IMR-90 (cell line): Measurements from ENCODE around the gene GALNT17. TPM values are rescaled to one million over a fixed set of nuclear protein-coding genes. Genes with fewer than 3 reads are reported as not detected.

ENCODE experiments used
- ATAC-seq: fragments of 200-7000 bp; cut with Tn5 transposase; 2 replicates; pipeline ENCODE4 v1.9.1; 2020; ENCODE audit warnings: low read depth, mild to moderate bottlenecking, moderate library complexity
- BruUV-seq: library from RNA; stranded (reverse); fragments of 400-500 nt; replicated peaks from 2 replicates; lab custom pipeline; 2021; lab: Mats Ljungman, UMichigan
- CTCF ChIA-PET: fragments of 300-600 bp; formaldehyde crosslinking; extraction: SDS; loops from one replicate; lab custom pipeline; 2021; ENCODE audit warnings: antibody characterized with exemption; lab: Yijun Ruan, JAX
- POLR2A ChIA-PET: fragments of 300-600 bp; sonication (Branson Sonifier 250); formaldehyde crosslinking; loops from one replicate; lab custom pipeline; 2022; ENCODE audit warnings: antibody characterized with exemption; ENCODE audit not compliant: unreplicated experiment; lab: Charles Lee
- DNase-seq: peaks from one replicate; pipeline ENCODE4 v3.0.0; 2013
- H2AFZ ChIP-seq: replicated peaks from 2 replicates; pipeline ENCODE3; 2013; ENCODE audit warnings: low read length, mild to moderate bottlenecking; ENCODE audit not compliant: poor library complexity
- H2AK5ac ChIP-seq: 2 replicates; pipeline ENCODE4 v1.6.1; 2013; ENCODE audit warnings: low read depth, low read length, inconsistent platforms
- H2AK9ac ChIP-seq: replicated peaks from 2 replicates; pipeline ENCODE3; 2013; ENCODE audit warnings: mild to moderate bottlenecking, low read depth, low read length, moderate library complexity; ENCODE audit not compliant: poor library complexity
- H2BK120ac ChIP-seq: 2 replicates; pipeline ENCODE4 v1.6.1; 2013; ENCODE audit warnings: low read depth, low read length, inconsistent platforms
- H2BK15ac ChIP-seq: 3 replicates; pipeline ENCODE4 v1.6.1; 2013; ENCODE audit warnings: low read depth, low read length, inconsistent platforms
- H2BK20ac ChIP-seq: 2 replicates; pipeline ENCODE4 v1.6.1; 2013; ENCODE audit warnings: low read depth, mild to moderate bottlenecking, inconsistent platforms, low read length, moderate library complexity
- H2BK5ac ChIP-seq: 2 replicates; pipeline ENCODE4 v1.6.1; 2013; ENCODE audit warnings: mild to moderate bottlenecking, low read depth, low read length, inconsistent platforms; ENCODE audit not compliant: poor library complexity, severe bottlenecking
- H3K14ac ChIP-seq: replicated peaks from 2 replicates; pipeline ENCODE4 v1.6.1; 2013; ENCODE audit warnings: low read depth, low read length, inconsistent platforms
- H3K18ac ChIP-seq: 2 replicates; pipeline ENCODE4 v1.6.1; 2013; ENCODE audit warnings: low read depth, low read length, control low read depth
- H3K23ac ChIP-seq: 2 replicates; pipeline ENCODE4 v1.6.1; 2013; ENCODE audit warnings: low read depth, low read length, inconsistent platforms
- H3K27ac ChIP-seq: 2 replicates; pipeline ENCODE4 v1.5.1; 2013; ENCODE audit warnings: mild to moderate bottlenecking, control low read depth, low read length; ENCODE audit not compliant: insufficient read depth
- H3K27me3 ChIP-seq: 2 replicates; pipeline ENCODE4 v1.6.1; 2013; ENCODE audit warnings: low read length; ENCODE audit not compliant: control insufficient read depth, insufficient read depth
- H3K36me3 ChIP-seq: 2 replicates; pipeline ENCODE4 v1.6.1; 2013; ENCODE audit warnings: low read length, mixed read lengths; ENCODE audit not compliant: control insufficient read depth, insufficient read depth
- H3K4ac ChIP-seq: 2 replicates; pipeline ENCODE4 v1.6.1; 2013; ENCODE audit warnings: low read depth, low read length, inconsistent platforms
- H3K4me1 ChIP-seq: 2 replicates; pipeline ENCODE4 v1.6.1; 2013; ENCODE audit warnings: low read length, mixed read lengths; ENCODE audit not compliant: control insufficient read depth, insufficient read depth
- H3K4me2 ChIP-seq: 2 replicates; pipeline ENCODE4 v1.6.1; 2013; ENCODE audit warnings: low read depth, mild to moderate bottlenecking, control low read depth, low read length, moderate library complexity
- H3K4me3 ChIP-seq: 2 replicates; pipeline ENCODE4 v1.5.1; 2013; ENCODE audit warnings: low read depth, mild to moderate bottlenecking, control low read depth, low read length, moderate library complexity; ENCODE audit not compliant: insufficient read depth
- H3K56ac ChIP-seq: 2 replicates; pipeline ENCODE4 v1.6.1; 2013; ENCODE audit warnings: low read length, inconsistent platforms; ENCODE audit not compliant: insufficient read depth; ENCODE audit errors: extremely low read depth
- H3K79me1 ChIP-seq, 2 experiments: 2 replicates each; pipeline ENCODE4 v1.6.1; 2013; ENCODE audit warnings: low read length in 2 of 2, inconsistent platforms in 1 of 2, low read depth in 1 of 2
- H3K9ac ChIP-seq: 2 replicates; pipeline ENCODE4 v1.6.1; 2013; ENCODE audit warnings: low read depth, low read length, control low read depth
- H3K9me1 ChIP-seq: 2 replicates; pipeline ENCODE4 v1.6.1; 2013; ENCODE audit warnings: low read length, inconsistent platforms; ENCODE audit not compliant: insufficient read depth
- H3K9me3 ChIP-seq: 2 replicates; pipeline ENCODE4 v1.6.1; 2013; ENCODE audit warnings: low read length; ENCODE audit not compliant: control insufficient read depth, insufficient read depth
- H4K20me1 ChIP-seq: 2 replicates; pipeline ENCODE4 v1.6.1; 2013; ENCODE audit warnings: low read length, inconsistent platforms; ENCODE audit not compliant: insufficient read depth
- H4K5ac ChIP-seq: 2 replicates; pipeline ENCODE4 v1.6.1; 2013; ENCODE audit warnings: mild to moderate bottlenecking, low read depth, low read length, control low read depth
- H4K8ac ChIP-seq, 2 experiments: 2 replicates each; pipeline ENCODE4 v1.6.1; 2013; ENCODE audit warnings: low read depth in 2 of 2, low read length in 2 of 2, control low read depth in 1 of 2, inconsistent platforms in 1 of 2
- H4K91ac ChIP-seq: 2 replicates; pipeline ENCODE4 v1.6.1; 2013; ENCODE audit warnings: low read depth, low read length, inconsistent platforms; ENCODE audit not compliant: insufficient read depth
- BHLHE40 ChIP-seq: fragments of 150-350 bp; IDR thresholded peaks from 2 replicates; pipeline ENCODE4 v1.6.1; 2016; ENCODE audit warnings: mild to moderate bottlenecking, low read depth, low read length
- POLR2A ChIP-seq: IDR thresholded peaks from 2 replicates; pipeline ENCODE4 v1.6.1; 2012; ENCODE audit warnings: mild to moderate bottlenecking, low read depth, low read length
- RAD21 ChIP-seq: IDR thresholded peaks from 2 replicates; pipeline ENCODE4 v1.6.1; 2012; ENCODE audit warnings: low read length, improper control_type of control experiment
- RCOR1 ChIP-seq: IDR thresholded peaks from 2 replicates; pipeline ENCODE4 v1.6.1; 2012; ENCODE audit warnings: mild to moderate bottlenecking, low read length, improper control_type of control experiment; ENCODE audit not compliant: insufficient replicate concordance
- RFX5 ChIP-seq: IDR thresholded peaks from 2 replicates; pipeline ENCODE4 v1.8.0; 2012; ENCODE audit warnings: low read depth, mild to moderate bottlenecking, low read length, moderate library complexity
- WGBS, 2 experiments: methylation state at CpG; one replicate each; pipeline versions ENCODE4 v1.1.5 to v1.1.7; 2013; ENCODE audit warnings: missing lambda C conversion rate in 2 of 2; ENCODE audit not compliant: insufficient read length in 1 of 2; ENCODE audit errors: extremely low coverage in 2 of 2; 5-methylcytosine and 5-hydroxymethylcytosine counted together
- dilution Hi-C: fragments of 300-500 bp; cut with HindIII; formaldehyde crosslinking; loops from one replicate; pipeline ENCODE4 v1.14.3; 2018; ENCODE audit warnings: low sequenced_read_pairs; ENCODE audit not compliant: unreplicated experiment
- in situ Hi-C: fragments of 300-500 bp; cut with MboI; formaldehyde crosslinking; loops from 3 replicates; pipeline ENCODE4 v1.14.3; 2019; ENCODE audit warnings: low sequenced_read_pairs, inconsistent platforms, mixed read lengths
- intact Hi-C: fragments of 100-400 bp; cut with micrococcal nuclease; formaldehyde crosslinking; loops from 2 replicates; pipeline ENCODE4 v1.10.0; 2022
- polyA plus RNA-seq, 3 experiments: library from polyadenylated mRNA; depleted of rRNA; stranded (reverse); fragments of >200 nt; gene quantifications; 2 replicates each; pipeline ENCODE4 v1.2.3, GENCODE V29; 2012; ENCODE audit warnings: low replicate concordance in 1 of 3
- total RNA-seq: library from RNA; depleted of rRNA; stranded (reverse); fragments of >200 nt; gene quantifications from 2 replicates; pipeline ENCODE4 v1.2.3, GENCODE V29; 2012
- TF ChIP-seq, protein P1 (sequence below): fragments of 150-350 bp; IDR thresholded peaks from 2 replicates; pipeline ENCODE4 v1.6.1; 2017; ENCODE audit warnings: mild to moderate bottlenecking, antibody characterized with exemption, low read length, low read depth
- TF ChIP-seq, protein P2 (sequence below): conservative IDR thresholded peaks from 2 replicates; pipeline ENCODE4 v1.5.1; 2012; ENCODE audit warnings: mild to moderate bottlenecking, low read depth, low read length, improper control_type of control experiment

Gene GALNT17
- total and polyA plus RNA-seq, 2 of the 4 experiments (the other 2 are of a cell fraction) = not detected

DNA sequence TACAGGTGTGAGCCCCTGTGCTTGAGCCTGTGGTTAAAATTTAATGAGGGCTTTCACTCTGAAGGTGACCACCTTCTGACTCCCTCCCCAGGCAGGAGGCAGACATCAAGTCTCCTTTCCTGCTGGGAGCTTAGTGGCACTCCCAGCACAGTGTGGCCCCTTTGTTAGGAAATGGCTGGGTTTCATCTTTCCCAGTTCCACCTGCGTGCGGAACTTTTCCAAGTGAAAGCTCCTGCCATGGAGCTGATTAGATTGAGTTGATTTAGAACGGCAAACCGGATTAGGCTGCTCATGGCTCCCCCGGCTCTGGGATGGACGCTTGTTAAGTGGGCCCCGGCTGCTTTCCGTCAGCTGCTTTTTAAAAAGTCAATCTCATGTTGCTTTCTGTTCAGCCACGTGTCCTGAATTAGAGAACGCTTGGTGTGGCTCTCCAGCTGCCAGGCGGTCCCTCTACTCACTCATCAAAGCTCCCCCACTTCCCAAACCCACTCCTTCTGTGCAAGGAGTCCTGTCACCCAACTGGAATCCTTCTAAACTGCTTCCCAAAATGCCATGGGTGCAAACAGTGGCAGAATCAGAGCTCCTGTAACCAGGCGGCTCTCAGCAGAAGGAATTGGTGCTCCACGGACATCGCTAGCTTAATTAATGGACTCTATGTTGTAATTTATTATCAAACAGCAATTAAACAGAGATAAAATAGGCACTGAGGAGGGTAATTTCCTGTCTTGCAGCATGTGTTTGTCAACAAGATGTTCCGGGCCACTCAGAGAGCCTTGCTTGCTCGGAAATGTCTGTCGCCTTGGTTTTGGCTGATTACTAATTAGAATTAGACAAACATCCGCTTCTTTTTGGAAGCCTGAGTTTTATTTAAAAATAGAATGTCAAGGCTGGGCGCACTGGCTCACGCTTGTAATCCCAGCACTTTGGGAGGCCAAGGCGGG lies 551.2 kb downstream of the GALNT17 start:
- H3K4me2 ChIP-seq = no peak overlapping the region
- H3K27ac ChIP-seq = no peak overlapping the region
- no peak overlapping the region for H4K91ac ChIP-seq
- dilution Hi-C loops = no loop called here
- H2BK5ac ChIP-seq = no peak overlapping the region
- no peaks in the 10 kb centered on the region for H3K9me1 ChIP-seq
- H3K4ac ChIP-seq = no peak overlapping the region
- H2AK9ac ChIP-seq = no peak overlapping the region
- TF ChIP-seq RCOR1 (no peak), POLR2A (no peak), RAD21 (no peak), BHLHE40 (no peak), RFX5 (no peak)
- TF ChIP-seq, protein P1, sequence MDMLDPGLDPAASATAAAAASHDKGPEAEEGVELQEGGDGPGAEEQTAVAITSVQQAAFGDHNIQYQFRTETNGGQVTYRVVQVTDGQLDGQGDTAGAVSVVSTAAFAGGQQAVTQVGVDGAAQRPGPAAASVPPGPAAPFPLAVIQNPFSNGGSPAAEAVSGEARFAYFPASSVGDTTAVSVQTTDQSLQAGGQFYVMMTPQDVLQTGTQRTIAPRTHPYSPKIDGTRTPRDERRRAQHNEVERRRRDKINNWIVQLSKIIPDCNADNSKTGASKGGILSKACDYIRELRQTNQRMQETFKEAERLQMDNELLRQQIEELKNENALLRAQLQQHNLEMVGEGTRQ = no peak
- TF ChIP-seq, protein P2, sequence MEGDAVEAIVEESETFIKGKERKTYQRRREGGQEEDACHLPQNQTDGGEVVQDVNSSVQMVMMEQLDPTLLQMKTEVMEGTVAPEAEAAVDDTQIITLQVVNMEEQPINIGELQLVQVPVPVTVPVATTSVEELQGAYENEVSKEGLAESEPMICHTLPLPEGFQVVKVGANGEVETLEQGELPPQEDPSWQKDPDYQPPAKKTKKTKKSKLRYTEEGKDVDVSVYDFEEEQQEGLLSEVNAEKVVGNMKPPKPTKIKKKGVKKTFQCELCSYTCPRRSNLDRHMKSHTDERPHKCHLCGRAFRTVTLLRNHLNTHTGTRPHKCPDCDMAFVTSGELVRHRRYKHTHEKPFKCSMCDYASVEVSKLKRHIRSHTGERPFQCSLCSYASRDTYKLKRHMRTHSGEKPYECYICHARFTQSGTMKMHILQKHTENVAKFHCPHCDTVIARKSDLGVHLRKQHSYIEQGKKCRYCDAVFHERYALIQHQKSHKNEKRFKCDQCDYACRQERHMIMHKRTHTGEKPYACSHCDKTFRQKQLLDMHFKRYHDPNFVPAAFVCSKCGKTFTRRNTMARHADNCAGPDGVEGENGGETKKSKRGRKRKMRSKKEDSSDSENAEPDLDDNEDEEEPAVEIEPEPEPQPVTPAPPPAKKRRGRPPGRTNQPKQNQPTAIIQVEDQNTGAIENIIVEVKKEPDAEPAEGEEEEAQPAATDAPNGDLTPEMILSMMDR = no peak
- H2AFZ ChIP-seq = no peak overlapping the region
- ATAC-seq = no peak
- no peak overlapping the region for H2AK5ac ChIP-seq
- H3K27me3 ChIP-seq = no peaks in the 10 kb centered on the region
- no peak overlapping the region for H2BK20ac ChIP-seq
- no peaks in the 10 kb centered on the region for H3K4me1 ChIP-seq
- intact Hi-C loops = no loop called here
- H4K20me1 ChIP-seq = no peaks in the 10 kb centered on the region
- no peak for DNase-seq
- H3K9me3 ChIP-seq = peaks cover 26% of the 10 kb centered on the region
- H3K14ac ChIP-seq = no peak overlapping the region
- WGBS, 2 experiments = 18% methylated on average over 7 of the region's 21 CpGs; no CpG with 5 or more reads in 1 of the 2 experiments
- no peak overlapping the region for H3K9ac ChIP-seq
- no peaks in the 10 kb centered on the region for H3K36me3 ChIP-seq
- in situ Hi-C loops = no loop called here
- H2BK15ac ChIP-seq = no peak overlapping the region
- no peak overlapping the region for H4K5ac ChIP-seq
- H3K18ac ChIP-seq = no peak overlapping the region
- no peaks in the 10 kb centered on the region for H3K79me1 ChIP-seq
- H2BK120ac ChIP-seq = no peak overlapping the region
- no peak overlapping the region for H3K56ac ChIP-seq
- H3K4me3 ChIP-seq = no peak overlapping the region
- no peak overlapping the region for H4K8ac ChIP-seq
- POLR2A ChIA-PET = no interaction called here
- no TSS peak for BruUV-seq
- CTCF ChIA-PET = no interaction called here
- no peak overlapping the region for H3K23ac ChIP-seq
